ENCODE data around the gene PRKCE. TPM values are rescaled to one million over a fixed set of nuclear protein-coding genes. Genes with fewer than 3 reads are reported as not detected.
"Not testable (repeated sequence)": the region's sequence is repeated elsewhere in the genome, so short reads cannot be mapped to it uniquely, and the experiment has no call there.

The PRKCE gene
- total RNA-seq, 4 donors from 2014 or later: 20.0 to 29.7 (median 25.2) TPM

GRCh38 chr2:45713136-45713535 is 61.7 kb downstream of the PRKCE start:
- no peak overlapping the region for H3K27ac ChIP-seq
- no peaks in the 10 kb centered on the region for H3K4me1 ChIP-seq
- H3K9me3 ChIP-seq: no peaks in the 10 kb centered on the region
- no peak overlapping the region for H3K4me3 ChIP-seq
- TF ChIP-seq POLR2A (IDR thresholded peaks at IDR 0.05): no peak
- TF ChIP-seq, protein P1, sequence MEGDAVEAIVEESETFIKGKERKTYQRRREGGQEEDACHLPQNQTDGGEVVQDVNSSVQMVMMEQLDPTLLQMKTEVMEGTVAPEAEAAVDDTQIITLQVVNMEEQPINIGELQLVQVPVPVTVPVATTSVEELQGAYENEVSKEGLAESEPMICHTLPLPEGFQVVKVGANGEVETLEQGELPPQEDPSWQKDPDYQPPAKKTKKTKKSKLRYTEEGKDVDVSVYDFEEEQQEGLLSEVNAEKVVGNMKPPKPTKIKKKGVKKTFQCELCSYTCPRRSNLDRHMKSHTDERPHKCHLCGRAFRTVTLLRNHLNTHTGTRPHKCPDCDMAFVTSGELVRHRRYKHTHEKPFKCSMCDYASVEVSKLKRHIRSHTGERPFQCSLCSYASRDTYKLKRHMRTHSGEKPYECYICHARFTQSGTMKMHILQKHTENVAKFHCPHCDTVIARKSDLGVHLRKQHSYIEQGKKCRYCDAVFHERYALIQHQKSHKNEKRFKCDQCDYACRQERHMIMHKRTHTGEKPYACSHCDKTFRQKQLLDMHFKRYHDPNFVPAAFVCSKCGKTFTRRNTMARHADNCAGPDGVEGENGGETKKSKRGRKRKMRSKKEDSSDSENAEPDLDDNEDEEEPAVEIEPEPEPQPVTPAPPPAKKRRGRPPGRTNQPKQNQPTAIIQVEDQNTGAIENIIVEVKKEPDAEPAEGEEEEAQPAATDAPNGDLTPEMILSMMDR (IDR thresholded peaks at IDR 0.05): no peak
- H3K27me3 ChIP-seq: no peaks in the 10 kb centered on the region
- no peak for DNase-seq
- no peaks in the 10 kb centered on the region for H3K36me3 ChIP-seq

- Histone ChIP-seq H3K4me3 (no peak overlapping the region), H3K36me3 (no peaks in the 10 kb centered on the region), H3K4me1 (no peaks in the 10 kb centered on the region), H3K27me3 (no peaks in the 10 kb centered on the region), H3K9me3 (no peaks in the 10 kb centered on the region), H3K27ac (no peak overlapping the region)
- TF ChIP-seq, protein P1 (IDR thresholded peaks at IDR 0.05): no peak
- TF ChIP-seq POLR2A (IDR thresholded peaks at IDR 0.05): no peak
- DNase-seq: no peak
Observed at GRCh38 chr2:45713591-45713990, 62.1 kb downstream of the PRKCE start.

DNA sequence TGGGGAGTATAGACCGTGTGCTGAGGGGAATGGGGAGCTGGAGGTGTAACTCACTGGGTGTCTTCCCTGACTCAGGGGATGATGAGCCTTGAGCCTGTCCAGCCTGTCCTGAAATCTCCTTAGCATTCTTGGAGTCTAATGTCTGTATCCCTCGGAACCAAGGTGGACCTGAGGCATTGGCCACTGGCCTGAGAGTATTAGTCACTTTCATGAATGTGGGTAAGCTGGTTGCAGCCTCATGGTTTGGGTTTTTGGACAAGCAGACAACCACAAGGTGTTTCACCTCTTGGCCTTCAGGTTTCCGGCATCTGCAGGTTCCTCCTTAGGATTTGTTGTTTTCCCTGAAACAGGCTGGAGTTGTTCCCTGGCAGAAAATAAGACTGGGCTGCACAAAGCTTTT is 63.2 kb downstream of the PRKCE start:
- H3K4me3 ChIP-seq: no peak overlapping the region
- H3K4me1 ChIP-seq: no peaks in the 10 kb centered on the region
- no peaks in the 10 kb centered on the region for H3K9me3 ChIP-seq
- TF ChIP-seq, protein P1 (IDR thresholded peaks at IDR 0.05): no peak
- no peak for TF ChIP-seq POLR2A (IDR thresholded peaks at IDR 0.05)
- no peaks in the 10 kb centered on the region for H3K36me3 ChIP-seq
- H3K27me3 ChIP-seq: no peaks in the 10 kb centered on the region
- H3K27ac ChIP-seq: no peak overlapping the region
- DNase-seq: no peak

DNA sequence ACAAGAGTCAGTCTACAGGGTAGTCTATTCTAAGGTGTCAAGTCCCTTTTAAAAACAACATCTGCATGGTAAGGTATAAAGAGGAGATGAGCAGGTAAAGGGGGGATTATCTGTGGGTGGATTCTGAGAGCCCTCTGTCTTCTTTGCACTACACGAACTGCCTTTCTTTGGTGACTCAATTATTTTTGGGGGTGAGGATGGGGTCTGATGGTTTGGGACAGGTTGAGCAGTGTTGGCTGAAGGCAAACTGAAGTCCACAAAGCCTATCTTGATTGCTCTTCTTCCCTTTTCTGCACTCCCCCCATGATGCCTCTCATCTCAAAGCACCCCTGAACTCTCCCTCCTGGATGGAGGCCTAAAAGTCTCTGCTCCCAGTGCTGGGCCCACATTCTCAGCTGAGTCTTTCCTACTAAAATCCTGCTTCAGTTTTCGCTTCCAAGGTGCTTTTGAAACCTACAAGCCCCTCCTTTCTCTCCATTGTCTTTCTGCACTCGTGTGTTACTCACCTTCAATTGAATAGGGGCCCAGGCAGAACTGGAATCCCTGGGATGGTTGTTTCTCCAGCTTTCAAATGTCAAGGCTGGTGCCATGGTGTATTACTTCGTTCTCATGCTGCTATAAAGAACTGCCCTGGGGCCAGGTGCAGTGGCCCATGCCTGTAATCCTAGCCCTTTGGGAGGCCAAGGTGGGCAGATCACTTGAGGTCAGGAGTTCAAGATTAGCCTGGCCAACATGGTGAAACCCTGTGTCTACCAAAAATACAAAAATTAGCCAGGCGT is 64.3 kb downstream of the PRKCE start:
- no peaks in the 10 kb centered on the region for H3K27me3 ChIP-seq
- TF ChIP-seq, protein P1 (IDR thresholded peaks at IDR 0.05): no peak
- TF ChIP-seq POLR2A (IDR thresholded peaks at IDR 0.05): no peak
- H3K4me3 ChIP-seq: no peak overlapping the region
- H3K36me3 ChIP-seq: no peaks in the 10 kb centered on the region
- no peak for DNase-seq
- H3K9me3 ChIP-seq: no peaks in the 10 kb centered on the region
- no peaks in the 10 kb centered on the region for H3K4me1 ChIP-seq
- no peak overlapping the region for H3K27ac ChIP-seq

DNA sequence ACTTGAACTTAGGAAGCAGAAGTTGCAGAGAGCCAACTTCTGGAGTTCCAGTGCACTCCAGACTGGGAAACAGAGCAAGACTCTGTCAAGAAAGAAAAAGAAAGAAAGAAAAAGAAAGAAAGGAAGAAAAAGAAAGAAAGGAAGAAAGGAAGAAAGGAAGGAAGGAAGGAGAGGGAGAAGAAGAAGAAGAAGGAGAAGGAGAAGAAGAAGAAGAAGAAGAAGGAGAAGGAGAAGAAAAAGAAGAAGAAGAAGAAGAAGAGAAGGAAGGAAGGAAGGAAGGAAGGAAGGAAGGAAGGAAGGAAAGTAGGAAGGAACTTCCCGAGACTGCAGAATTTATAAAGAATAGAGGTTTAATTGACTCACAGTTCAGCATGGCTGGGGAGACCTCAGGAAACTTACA is 65.0 kb downstream of the PRKCE start:
- not testable (repeated sequence) for H3K27ac ChIP-seq, H3K4me1 ChIP-seq, H3K36me3 ChIP-seq, H3K27me3 ChIP-seq, DNase-seq, H3K9me3 ChIP-seq, H3K4me3 ChIP-seq

- no peak for DNase-seq
- Histone ChIP-seq H3K27ac (no peak overlapping the region), H3K9me3 (no peaks in the 10 kb centered on the region)
Observed at GRCh38 chr2:45716915-45717314, 65.4 kb downstream of the PRKCE start.

More at GRCh38 chr2:45716915-45717314, 65.4 kb downstream of the PRKCE start:
- Histone ChIP-seq H3K27me3 (no peaks in the 10 kb centered on the region), H3K4me1 (no peaks in the 10 kb centered on the region), H3K4me3 (no peak overlapping the region), H3K36me3 (no peaks in the 10 kb centered on the region)
- TF ChIP-seq POLR2A (IDR thresholded peaks at IDR 0.05): no peak
- TF ChIP-seq, protein P1 (IDR thresholded peaks at IDR 0.05): no peak
